Astrocyte (in vitro differentiated cells and primary cell): ENCODE results near the gene NEU2. TPM values are rescaled to one million over a fixed set of nuclear protein-coding genes. Genes with fewer than 3 reads are reported as not detected.

Source experiments
- DNase-seq: peaks from one replicate; pipeline ENCODE4 v3.0.0-alpha.2; 2010; ENCODE audit warnings: low read depth
- FAIRE-seq: peaks from 2 replicates; lab custom pipeline; 2011; peaks lifted over from hg19 to GRCh38; lab: Jason Lieb, UNC
- H2AFZ ChIP-seq: 2 replicates; pipeline ENCODE4 v1.6.0; 2012; ENCODE audit warnings: low read depth, low read length, inconsistent platforms
- H3K27ac ChIP-seq: 2 replicates; pipeline ENCODE4 v1.5.1; 2011; ENCODE audit warnings: low read depth, low read length, inconsistent platforms
- H3K27me3 ChIP-seq: 2 replicates; pipeline ENCODE4 v1.6.0; 2011; ENCODE audit warnings: low read length, inconsistent platforms; ENCODE audit not compliant: insufficient read depth
- H3K36me3 ChIP-seq: 2 replicates; pipeline ENCODE4 v1.5.1; 2011; ENCODE audit warnings: low read length, inconsistent platforms; ENCODE audit not compliant: insufficient read depth
- H3K4me1 ChIP-seq: 2 replicates; pipeline ENCODE4 v1.5.1; 2011; ENCODE audit warnings: low read length, inconsistent platforms; ENCODE audit not compliant: insufficient read depth
- H3K4me2 ChIP-seq: 2 replicates; pipeline ENCODE4 v1.6.0; 2012; ENCODE audit warnings: low read length, inconsistent platforms
- H3K4me3 ChIP-seq: 2 replicates; pipeline ENCODE4 v1.5.1; 2011; ENCODE audit warnings: low read depth, mild to moderate bottlenecking, low read length, inconsistent platforms; ENCODE audit not compliant: insufficient read depth
- H3K79me2 ChIP-seq: 2 replicates; pipeline ENCODE4 v1.6.0; 2012; ENCODE audit warnings: mild to moderate bottlenecking, low read length, inconsistent platforms; ENCODE audit not compliant: insufficient read depth
- H3K9ac ChIP-seq: 2 replicates; pipeline ENCODE4 v1.6.0; 2012; ENCODE audit warnings: mild to moderate bottlenecking, low read length, inconsistent platforms
- H3K9me3 ChIP-seq: 2 replicates; pipeline ENCODE4 v1.5.1; 2012; ENCODE audit warnings: low read depth, mild to moderate bottlenecking, low read length, inconsistent platforms; ENCODE audit not compliant: insufficient read depth
- H4K20me1 ChIP-seq: 2 replicates; pipeline ENCODE4 v1.6.0; 2012; ENCODE audit warnings: low read length, inconsistent platforms; ENCODE audit not compliant: insufficient read depth
- H3K27ac Mint-ChIP-seq: one replicate; pipeline ENCODE4 v1.8.0; 2021; ENCODE audit warnings: mild to moderate bottlenecking, mixed read lengths; ENCODE audit not compliant: unreplicated experiment
- H3K27me3 Mint-ChIP-seq: one replicate; pipeline ENCODE4 v1.8.0; 2021; ENCODE audit warnings: low read depth, mixed read lengths; ENCODE audit not compliant: unreplicated experiment
- H3K36me3 Mint-ChIP-seq: one replicate; pipeline ENCODE4 v1.8.0; 2021; ENCODE audit warnings: low read depth, mixed read lengths; ENCODE audit not compliant: unreplicated experiment
- H3K4me1 Mint-ChIP-seq: one replicate; pipeline ENCODE4 v1.8.0; 2021; ENCODE audit warnings: low read depth, mixed read lengths; ENCODE audit not compliant: unreplicated experiment
- H3K4me3 Mint-ChIP-seq: one replicate; pipeline ENCODE4 v1.8.0; 2021; ENCODE audit warnings: mild to moderate bottlenecking, moderate library complexity, mixed read lengths; ENCODE audit not compliant: unreplicated experiment
- H3K9me3 Mint-ChIP-seq: one replicate; pipeline ENCODE4 v1.8.0; 2021; ENCODE audit warnings: mild to moderate bottlenecking, mixed read lengths; ENCODE audit not compliant: unreplicated experiment
- EZH2 ChIP-seq: IDR thresholded peaks from 2 replicates; pipeline ENCODE4 v1.6.1; 2012; ENCODE audit warnings: mild to moderate bottlenecking, low read length, inconsistent platforms; ENCODE audit not compliant: insufficient read depth
- total RNA-seq: library from RNA; stranded (reverse); gene quantifications from 2 replicates; pipeline ENCODE4 v1.2.1, GENCODE V29; 2021
- TF ChIP-seq, protein P1 (sequence below): IDR thresholded peaks from 2 replicates; pipeline ENCODE4 v1.5.1; 2011; ENCODE audit warnings: low read depth, mild to moderate bottlenecking, inconsistent platforms, low read length, moderate library complexity; ENCODE audit not compliant: insufficient read depth

Gene NEU2
- total RNA-seq, 1 donor from 2014 or later = not detected

DNA sequence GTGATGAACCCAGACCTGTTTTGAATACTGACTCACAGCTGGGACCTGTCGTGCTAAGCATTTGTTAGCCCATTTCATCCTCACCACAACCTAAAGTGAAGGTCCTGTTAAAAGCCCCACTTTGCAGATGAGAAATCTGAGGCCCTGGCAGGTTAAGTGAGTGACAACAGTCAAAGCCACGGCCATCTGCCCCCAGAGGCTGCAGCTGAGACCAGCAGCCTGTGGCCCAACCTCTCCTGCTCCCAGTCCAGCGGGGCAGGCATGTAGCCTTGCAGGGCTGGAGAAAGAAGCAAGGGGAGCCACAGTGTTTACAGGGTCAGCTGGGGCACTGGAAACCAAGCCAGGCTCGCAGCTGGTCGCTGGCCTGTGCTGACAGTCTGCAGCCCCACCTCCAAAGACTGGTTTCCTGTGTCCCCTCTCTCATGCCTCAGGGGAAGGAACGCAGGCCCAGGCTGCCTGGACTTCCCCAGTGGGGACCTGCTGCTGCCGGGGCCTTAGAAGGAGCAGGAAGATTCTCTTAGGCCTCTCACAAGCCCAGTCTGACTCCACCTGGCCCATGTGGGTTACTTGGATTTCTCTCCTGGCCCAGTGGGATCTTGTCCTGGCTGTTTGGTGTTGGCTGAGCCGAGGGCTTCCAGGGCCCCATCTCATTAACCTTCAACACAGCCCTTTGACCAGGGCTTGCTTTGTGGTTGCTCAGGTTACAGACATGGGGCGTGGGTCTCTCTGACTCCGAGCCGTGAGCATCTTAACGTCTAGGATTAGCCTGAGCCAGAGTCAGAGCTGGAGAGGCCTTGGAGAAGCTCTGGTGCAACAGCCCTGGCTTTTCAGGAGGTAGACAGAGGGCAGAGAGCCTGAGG is 29.3 kb downstream of the NEU2 start:
- Histone ChIP-seq H3K4me2 (no peak overlapping the region), H3K79me2 (no peaks in the 10 kb centered on the region), H3K9me3 (no peaks in the 10 kb centered on the region), H3K36me3 (no peaks in the 10 kb centered on the region), H3K4me3 (no peak overlapping the region), H3K27ac (no peak overlapping the region), H4K20me1 (no peaks in the 10 kb centered on the region), H3K27me3 (no peaks in the 10 kb centered on the region), H3K9ac (no peak overlapping the region), H3K4me1 (no peaks in the 10 kb centered on the region), H2AFZ (peak overlapping the region; percentile 5)
- H3K36me3 Mint-ChIP-seq = no peaks in the 10 kb centered on the region
- no peak for TF ChIP-seq EZH2
- TF ChIP-seq, protein P1, sequence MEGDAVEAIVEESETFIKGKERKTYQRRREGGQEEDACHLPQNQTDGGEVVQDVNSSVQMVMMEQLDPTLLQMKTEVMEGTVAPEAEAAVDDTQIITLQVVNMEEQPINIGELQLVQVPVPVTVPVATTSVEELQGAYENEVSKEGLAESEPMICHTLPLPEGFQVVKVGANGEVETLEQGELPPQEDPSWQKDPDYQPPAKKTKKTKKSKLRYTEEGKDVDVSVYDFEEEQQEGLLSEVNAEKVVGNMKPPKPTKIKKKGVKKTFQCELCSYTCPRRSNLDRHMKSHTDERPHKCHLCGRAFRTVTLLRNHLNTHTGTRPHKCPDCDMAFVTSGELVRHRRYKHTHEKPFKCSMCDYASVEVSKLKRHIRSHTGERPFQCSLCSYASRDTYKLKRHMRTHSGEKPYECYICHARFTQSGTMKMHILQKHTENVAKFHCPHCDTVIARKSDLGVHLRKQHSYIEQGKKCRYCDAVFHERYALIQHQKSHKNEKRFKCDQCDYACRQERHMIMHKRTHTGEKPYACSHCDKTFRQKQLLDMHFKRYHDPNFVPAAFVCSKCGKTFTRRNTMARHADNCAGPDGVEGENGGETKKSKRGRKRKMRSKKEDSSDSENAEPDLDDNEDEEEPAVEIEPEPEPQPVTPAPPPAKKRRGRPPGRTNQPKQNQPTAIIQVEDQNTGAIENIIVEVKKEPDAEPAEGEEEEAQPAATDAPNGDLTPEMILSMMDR = no peak
- no peak for DNase-seq
- no peak for FAIRE-seq
- H3K27ac Mint-ChIP-seq = no peak overlapping the region
- no peak overlapping the region for H3K4me3 Mint-ChIP-seq
- H3K4me1 Mint-ChIP-seq = peaks cover 2% of the 10 kb centered on the region
- H3K9me3 Mint-ChIP-seq = peaks cover 2% of the 10 kb centered on the region
- peaks cover 14% of the 10 kb centered on the region for H3K27me3 Mint-ChIP-seq

DNA sequence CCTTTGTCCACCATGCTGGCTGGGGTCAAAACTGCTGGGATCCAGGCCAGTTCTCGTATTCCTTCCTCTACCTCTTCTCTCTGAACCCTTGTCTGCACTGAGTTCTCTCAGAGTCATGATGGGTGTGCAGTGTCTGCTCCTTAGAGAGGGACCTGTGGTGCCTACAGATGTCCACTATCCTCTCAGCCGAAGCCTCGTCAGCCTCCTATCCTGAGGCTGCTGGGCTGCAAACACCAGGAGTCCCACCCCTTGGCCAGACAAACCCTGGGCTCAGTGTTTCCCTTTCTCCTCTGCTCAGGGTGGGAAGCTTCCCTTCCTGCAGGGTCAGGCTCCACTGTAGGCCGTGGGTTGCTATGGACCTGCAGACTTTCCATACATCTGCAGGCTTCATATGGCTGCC is 30.0 kb downstream of the NEU2 start:
- no peaks in the 10 kb centered on the region for H4K20me1 ChIP-seq
- Mint-ChIP-seq H3K9me3 (peaks cover 2% of the 10 kb centered on the region), H3K4me3 (no peak overlapping the region), H3K27ac (no peak overlapping the region), H3K4me1 (peaks cover 3% of the 10 kb centered on the region), H3K27me3 (peaks cover 11% of the 10 kb centered on the region), H3K36me3 (no peaks in the 10 kb centered on the region)
- no peak overlapping the region for H3K27ac ChIP-seq
- H3K9ac ChIP-seq = no peak overlapping the region
- H3K9me3 ChIP-seq = no peaks in the 10 kb centered on the region
- H3K27me3 ChIP-seq = no peaks in the 10 kb centered on the region
- no peak for FAIRE-seq
- no peaks in the 10 kb centered on the region for H3K4me1 ChIP-seq
- H2AFZ ChIP-seq = no peak overlapping the region
- TF ChIP-seq, protein P1 = no peak
- TF ChIP-seq EZH2 = no peak
- H3K36me3 ChIP-seq = no peaks in the 10 kb centered on the region
- H3K79me2 ChIP-seq = no peaks in the 10 kb centered on the region
- no peak overlapping the region for H3K4me2 ChIP-seq
- no peak overlapping the region for H3K4me3 ChIP-seq
- DNase-seq = no peak

- Mint-ChIP-seq H3K4me3 (no peak overlapping the region), H3K9me3 (peaks cover 2% of the 10 kb centered on the region), H3K36me3 (no peaks in the 10 kb centered on the region), H3K27ac (no peak overlapping the region), H3K4me1 (peaks cover 3% of the 10 kb centered on the region), H3K27me3 (peaks cover 11% of the 10 kb centered on the region)
- FAIRE-seq (no peak), DNase-seq (no peak)
- Histone ChIP-seq H4K20me1 (no peaks in the 10 kb centered on the region), H3K79me2 (no peaks in the 10 kb centered on the region), H3K4me3 (no peak overlapping the region), H2AFZ (no peak overlapping the region), H3K36me3 (no peaks in the 10 kb centered on the region), H3K9ac (no peak overlapping the region), H3K27ac (no peak overlapping the region), H3K4me2 (no peak overlapping the region), H3K4me1 (no peaks in the 10 kb centered on the region), H3K9me3 (no peaks in the 10 kb centered on the region), H3K27me3 (no peaks in the 10 kb centered on the region)
- no peak for TF ChIP-seq EZH2
- TF ChIP-seq, protein P1 = no peak
Observed at GRCh38 chr2:233062946-233063268, 30.4 kb downstream of the NEU2 start.
